ENCODE results near the gene POC1A. TPM values are rescaled to one million over a fixed set of nuclear protein-coding genes. Genes with fewer than 3 reads are reported as not detected.

POC1A gene
- total and polyA plus RNA-seq, 2 of the 8 experiments (the other 6 are each of a cell fraction or from before 2014, with no cell fraction given) = 35.7 to 39.2 TPM

DNA sequence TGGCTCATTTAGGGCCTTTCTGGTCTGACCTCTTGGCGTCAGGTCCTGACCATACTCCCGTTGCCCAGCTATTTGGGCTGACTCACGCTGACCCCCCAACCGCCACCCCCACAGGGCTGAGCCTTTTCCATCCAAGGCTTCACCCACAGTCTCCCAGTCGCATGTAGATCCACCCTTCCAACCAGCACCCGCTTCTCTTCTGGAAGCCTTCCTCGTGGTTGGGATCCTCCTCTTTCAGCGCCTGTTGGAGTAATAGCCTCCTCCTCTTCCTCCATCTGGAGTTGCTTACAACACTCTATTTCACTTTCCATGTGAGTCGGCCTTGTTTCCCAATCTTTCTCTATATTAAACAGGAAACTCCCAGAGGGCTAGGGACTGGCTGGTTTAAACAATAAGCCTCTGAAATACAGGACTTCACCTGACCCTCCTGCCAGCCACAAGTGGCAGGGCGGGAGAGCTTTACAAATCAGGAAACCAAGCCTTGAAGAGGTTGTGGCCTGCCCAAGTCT lies 41.7 kb upstream of the POC1A start (continued):
- TF ChIP-seq, protein P1, sequence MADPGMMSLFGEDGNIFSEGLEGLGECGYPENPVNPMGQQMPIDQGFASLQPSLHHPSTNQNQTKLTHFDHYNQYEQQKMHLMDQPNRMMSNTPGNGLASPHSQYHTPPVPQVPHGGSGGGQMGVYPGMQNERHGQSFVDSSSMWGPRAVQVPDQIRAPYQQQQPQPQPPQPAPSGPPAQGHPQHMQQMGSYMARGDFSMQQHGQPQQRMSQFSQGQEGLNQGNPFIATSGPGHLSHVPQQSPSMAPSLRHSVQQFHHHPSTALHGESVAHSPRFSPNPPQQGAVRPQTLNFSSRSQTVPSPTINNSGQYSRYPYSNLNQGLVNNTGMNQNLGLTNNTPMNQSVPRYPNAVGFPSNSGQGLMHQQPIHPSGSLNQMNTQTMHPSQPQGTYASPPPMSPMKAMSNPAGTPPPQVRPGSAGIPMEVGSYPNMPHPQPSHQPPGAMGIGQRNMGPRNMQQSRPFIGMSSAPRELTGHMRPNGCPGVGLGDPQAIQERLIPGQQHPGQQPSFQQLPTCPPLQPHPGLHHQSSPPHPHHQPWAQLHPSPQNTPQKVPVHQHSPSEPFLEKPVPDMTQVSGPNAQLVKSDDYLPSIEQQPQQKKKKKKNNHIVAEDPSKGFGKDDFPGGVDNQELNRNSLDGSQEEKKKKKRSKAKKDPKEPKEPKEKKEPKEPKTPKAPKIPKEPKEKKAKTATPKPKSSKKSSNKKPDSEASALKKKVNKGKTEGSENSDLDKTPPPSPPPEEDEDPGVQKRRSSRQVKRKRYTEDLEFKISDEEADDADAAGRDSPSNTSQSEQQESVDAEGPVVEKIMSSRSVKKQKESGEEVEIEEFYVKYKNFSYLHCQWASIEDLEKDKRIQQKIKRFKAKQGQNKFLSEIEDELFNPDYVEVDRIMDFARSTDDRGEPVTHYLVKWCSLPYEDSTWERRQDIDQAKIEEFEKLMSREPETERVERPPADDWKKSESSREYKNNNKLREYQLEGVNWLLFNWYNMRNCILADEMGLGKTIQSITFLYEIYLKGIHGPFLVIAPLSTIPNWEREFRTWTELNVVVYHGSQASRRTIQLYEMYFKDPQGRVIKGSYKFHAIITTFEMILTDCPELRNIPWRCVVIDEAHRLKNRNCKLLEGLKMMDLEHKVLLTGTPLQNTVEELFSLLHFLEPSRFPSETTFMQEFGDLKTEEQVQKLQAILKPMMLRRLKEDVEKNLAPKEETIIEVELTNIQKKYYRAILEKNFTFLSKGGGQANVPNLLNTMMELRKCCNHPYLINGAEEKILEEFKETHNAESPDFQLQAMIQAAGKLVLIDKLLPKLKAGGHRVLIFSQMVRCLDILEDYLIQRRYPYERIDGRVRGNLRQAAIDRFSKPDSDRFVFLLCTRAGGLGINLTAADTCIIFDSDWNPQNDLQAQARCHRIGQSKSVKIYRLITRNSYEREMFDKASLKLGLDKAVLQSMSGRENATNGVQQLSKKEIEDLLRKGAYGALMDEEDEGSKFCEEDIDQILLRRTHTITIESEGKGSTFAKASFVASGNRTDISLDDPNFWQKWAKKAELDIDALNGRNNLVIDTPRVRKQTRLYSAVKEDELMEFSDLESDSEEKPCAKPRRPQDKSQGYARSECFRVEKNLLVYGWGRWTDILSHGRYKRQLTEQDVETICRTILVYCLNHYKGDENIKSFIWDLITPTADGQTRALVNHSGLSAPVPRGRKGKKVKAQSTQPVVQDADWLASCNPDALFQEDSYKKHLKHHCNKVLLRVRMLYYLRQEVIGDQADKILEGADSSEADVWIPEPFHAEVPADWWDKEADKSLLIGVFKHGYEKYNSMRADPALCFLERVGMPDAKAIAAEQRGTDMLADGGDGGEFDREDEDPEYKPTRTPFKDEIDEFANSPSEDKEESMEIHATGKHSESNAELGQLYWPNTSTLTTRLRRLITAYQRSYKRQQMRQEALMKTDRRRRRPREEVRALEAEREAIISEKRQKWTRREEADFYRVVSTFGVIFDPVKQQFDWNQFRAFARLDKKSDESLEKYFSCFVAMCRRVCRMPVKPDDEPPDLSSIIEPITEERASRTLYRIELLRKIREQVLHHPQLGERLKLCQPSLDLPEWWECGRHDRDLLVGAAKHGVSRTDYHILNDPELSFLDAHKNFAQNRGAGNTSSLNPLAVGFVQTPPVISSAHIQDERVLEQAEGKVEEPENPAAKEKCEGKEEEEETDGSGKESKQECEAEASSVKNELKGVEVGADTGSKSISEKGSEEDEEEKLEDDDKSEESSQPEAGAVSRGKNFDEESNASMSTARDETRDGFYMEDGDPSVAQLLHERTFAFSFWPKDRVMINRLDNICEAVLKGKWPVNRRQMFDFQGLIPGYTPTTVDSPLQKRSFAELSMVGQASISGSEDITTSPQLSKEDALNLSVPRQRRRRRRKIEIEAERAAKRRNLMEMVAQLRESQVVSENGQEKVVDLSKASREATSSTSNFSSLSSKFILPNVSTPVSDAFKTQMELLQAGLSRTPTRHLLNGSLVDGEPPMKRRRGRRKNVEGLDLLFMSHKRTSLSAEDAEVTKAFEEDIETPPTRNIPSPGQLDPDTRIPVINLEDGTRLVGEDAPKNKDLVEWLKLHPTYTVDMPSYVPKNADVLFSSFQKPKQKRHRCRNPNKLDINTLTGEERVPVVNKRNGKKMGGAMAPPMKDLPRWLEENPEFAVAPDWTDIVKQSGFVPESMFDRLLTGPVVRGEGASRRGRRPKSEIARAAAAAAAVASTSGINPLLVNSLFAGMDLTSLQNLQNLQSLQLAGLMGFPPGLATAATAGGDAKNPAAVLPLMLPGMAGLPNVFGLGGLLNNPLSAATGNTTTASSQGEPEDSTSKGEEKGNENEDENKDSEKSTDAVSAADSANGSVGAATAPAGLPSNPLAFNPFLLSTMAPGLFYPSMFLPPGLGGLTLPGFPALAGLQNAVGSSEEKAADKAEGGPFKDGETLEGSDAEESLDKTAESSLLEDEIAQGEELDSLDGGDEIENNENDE (IDR thresholded peaks at IDR 0.05; ENCODE audit: insufficient replicate concordance, low read length) = no peak
- TF ChIP-seq KDM4A (IDR thresholded peaks at IDR 0.05; ENCODE audit: low read depth, low read length, severe bottlenecking) = no peak
- no peak for TF ChIP-seq TBP (IDR thresholded peaks at IDR 0.05; ENCODE audit: low read depth, low read length)
- no peak for TF ChIP-seq PHF8 (conservative IDR thresholded peaks at IDR 0.05; ENCODE audit: low read depth, low read length)
- TF ChIP-seq CHD1 (IDR thresholded peaks at IDR 0.05; ENCODE audit: low read depth, low read length) = no peak
- TF ChIP-seq SIRT6 (IDR thresholded peaks at IDR 0.05; ENCODE audit: low read length) = no peak
- no peak for TF ChIP-seq NRF1 (IDR thresholded peaks at IDR 0.05; ENCODE audit: low read depth, low read length)
- no peak for TF ChIP-seq SIN3A (conservative IDR thresholded peaks at IDR 0.05 in 1 of 2, IDR thresholded peaks at IDR 0.05 in 1 of 2; ENCODE audit: low read depth in 1 of 2, low read length in 2 of 2)
- TF ChIP-seq RNF2 (IDR thresholded peaks at IDR 0.05; ENCODE audit: borderline replicate concordance, low read depth, low read length, missing control alignments, poor library complexity, severe bottlenecking) = no peak
- TF ChIP-seq EGR1 (IDR thresholded peaks at IDR 0.05; ENCODE audit: borderline replicate concordance, low read depth, low read length) = no peak

Measured in H1 (cell line).